Epithelial cell of esophagus (primary cell): ENCODE results near the gene CCDC167.
A peak's percentile ranks its signal among the peaks of the same experiment; 100 is the strongest.

Experiments used
- DNase-seq: peaks from one replicate; pipeline ENCODE4 v3.0.0; 2010; ENCODE audit warnings: low read depth
- H3K4me3 ChIP-seq: 2 replicates; pipeline ENCODE4 v1.5.1; 2011; ENCODE audit warnings: mild to moderate bottlenecking, low read length, control low read depth
- CTCF ChIP-seq: IDR thresholded peaks from 2 replicates; pipeline ENCODE4 v1.5.1; 2011; ENCODE audit warnings: low read depth, mild to moderate bottlenecking, low read length, control low read depth, inconsistent platforms; ENCODE audit not compliant: insufficient read depth; ENCODE audit errors: missing control alignments

The CCDC167 gene

GRCh38 chr6:37491171-37491829 is 8.4 kb downstream of the CCDC167 start:
- DNase-seq, result no peak
- no peak overlapping the region for H3K4me3 ChIP-seq
- TF ChIP-seq CTCF, result no peak

GRCh38 chr6:37490536-37491170 is 9.0 kb downstream of the CCDC167 start:
- DNase-seq, result no peak
- no peak overlapping the region for H3K4me3 ChIP-seq
- no peak for TF ChIP-seq CTCF

GRCh38 chr6:37489697-37490336 is 9.9 kb downstream of the CCDC167 start:
- no peak overlapping the region for H3K4me3 ChIP-seq
- peak; percentile 7 for TF ChIP-seq CTCF
- no peak for DNase-seq

GRCh38 chr6:37488476-37488875 is 11.2 kb downstream of the CCDC167 start:
- no peak for TF ChIP-seq CTCF
- DNase-seq, result peak; percentile 15

GRCh38 chr6:37487591-37488380 is 11.9 kb downstream of the CCDC167 start:
- DNase-seq, result no peak
- no peak overlapping the region for H3K4me3 ChIP-seq
- no peak for TF ChIP-seq CTCF

More at GRCh38 chr6:37488476-37488875, 11.2 kb downstream of the CCDC167 start:
- H3K4me3 ChIP-seq, result no peak overlapping the region

- no peak for DNase-seq
- TF ChIP-seq CTCF, result no peak
- H3K4me3 ChIP-seq, result no peak overlapping the region
Observed at GRCh38 chr6:37486121-37486839, 13.4 kb downstream of the CCDC167 start.
